OCI-M1 (cell line): Measurements from ENCODE around the gene KCTD3.

Experiments used
- DNase-seq: peaks from one replicate; lab custom pipeline; 2025; lab: John Stamatoyannopoulos, UW

KCTD3 gene

GRCh38 chr1:215657047-215657446 is 89.9 kb downstream of the KCTD3 start:
- DNase-seq = no peak

GRCh38 chr1:215660259-215660658 is 93.2 kb downstream of the KCTD3 start:
- no peak for DNase-seq

GRCh38 chr1:215661033-215661432 is 93.9 kb downstream of the KCTD3 start:
- no peak for DNase-seq

GRCh38 chr1:215665215-215665614 is 98.1 kb downstream of the KCTD3 start:
- peak; percentile 69 for DNase-seq

GRCh38 chr1:215667761-215668160 is 100.7 kb downstream of the KCTD3 start:
- no peak for DNase-seq

- no peak for DNase-seq
These were observed 102.8 kb downstream of the KCTD3 start for GRCh38 chr1:215669806-215670491.
